A549 treated with CORT108297 at 1 μM for 4 hours (cell line): Measurements from ENCODE around the gene GRPEL1. TPM values are rescaled to one million over a fixed set of nuclear protein-coding genes. Genes with fewer than 3 reads are reported as not detected.

Source experiments
- total RNA-seq: library from RNA; stranded (reverse); fragments of 200-300 nt; extraction: Qiagen RNA extraction; gene quantifications from 5 replicates; pipeline ENCODE4 v1.2.3, GENCODE V29; 2022

The GRPEL1 gene
- 61.1 to 72.6 TPM (median 64.2 TPM) in 5 replicates for total RNA-seq

GRCh38 chr4:7067452-7068278 is at the start of gene GRPEL1:
GRPEL1 (minus strand) TSS chr4:7068064; CDS start chr4:7068032, 32 bp downstream.

GRCh38 chr4:7043284-7044136 is 24.4 kb downstream of the GRPEL1 start, which contains the start of gene TADA2B:
TADA2B (plus strand) TSS chr4:7043372; CDS start chr4:7043580, 208 bp downstream.

Other genes with a start within 250 kb of the GRPEL1 start
- 30.9 to 35.8 TPM (median 34.1 TPM) in 5 replicates for gene TBC1D14, start 158.2 kb downstream of the GRPEL1 start, total RNA-seq
- gene TADA2B, start 24.7 kb downstream of the GRPEL1 start, total RNA-seq: 12.1 to 15.2 TPM (median 13.1 TPM) in 5 replicates
- gene SORCS2, start 124.5 kb upstream of the GRPEL1 start, total RNA-seq: 2.8 to 5.6 TPM (median 4.2 TPM) in 5 replicates